GM12872 (cell line): ENCODE data around the gene MRPL37.

Source experiments
- TF ChIP-seq, protein P1 (sequence below): IDR thresholded peaks from 3 replicates; pipeline ENCODE4 v1.5.1; 2011; ENCODE audit warnings: low read depth, mild to moderate bottlenecking, low read length, moderate library complexity; ENCODE audit not compliant: insufficient read depth

Gene MRPL37

GRCh38 chr1:54265126-54265525 lies 65.2 kb downstream of the MRPL37 start:
- TF ChIP-seq, protein P1, sequence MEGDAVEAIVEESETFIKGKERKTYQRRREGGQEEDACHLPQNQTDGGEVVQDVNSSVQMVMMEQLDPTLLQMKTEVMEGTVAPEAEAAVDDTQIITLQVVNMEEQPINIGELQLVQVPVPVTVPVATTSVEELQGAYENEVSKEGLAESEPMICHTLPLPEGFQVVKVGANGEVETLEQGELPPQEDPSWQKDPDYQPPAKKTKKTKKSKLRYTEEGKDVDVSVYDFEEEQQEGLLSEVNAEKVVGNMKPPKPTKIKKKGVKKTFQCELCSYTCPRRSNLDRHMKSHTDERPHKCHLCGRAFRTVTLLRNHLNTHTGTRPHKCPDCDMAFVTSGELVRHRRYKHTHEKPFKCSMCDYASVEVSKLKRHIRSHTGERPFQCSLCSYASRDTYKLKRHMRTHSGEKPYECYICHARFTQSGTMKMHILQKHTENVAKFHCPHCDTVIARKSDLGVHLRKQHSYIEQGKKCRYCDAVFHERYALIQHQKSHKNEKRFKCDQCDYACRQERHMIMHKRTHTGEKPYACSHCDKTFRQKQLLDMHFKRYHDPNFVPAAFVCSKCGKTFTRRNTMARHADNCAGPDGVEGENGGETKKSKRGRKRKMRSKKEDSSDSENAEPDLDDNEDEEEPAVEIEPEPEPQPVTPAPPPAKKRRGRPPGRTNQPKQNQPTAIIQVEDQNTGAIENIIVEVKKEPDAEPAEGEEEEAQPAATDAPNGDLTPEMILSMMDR: no peak

DNA sequence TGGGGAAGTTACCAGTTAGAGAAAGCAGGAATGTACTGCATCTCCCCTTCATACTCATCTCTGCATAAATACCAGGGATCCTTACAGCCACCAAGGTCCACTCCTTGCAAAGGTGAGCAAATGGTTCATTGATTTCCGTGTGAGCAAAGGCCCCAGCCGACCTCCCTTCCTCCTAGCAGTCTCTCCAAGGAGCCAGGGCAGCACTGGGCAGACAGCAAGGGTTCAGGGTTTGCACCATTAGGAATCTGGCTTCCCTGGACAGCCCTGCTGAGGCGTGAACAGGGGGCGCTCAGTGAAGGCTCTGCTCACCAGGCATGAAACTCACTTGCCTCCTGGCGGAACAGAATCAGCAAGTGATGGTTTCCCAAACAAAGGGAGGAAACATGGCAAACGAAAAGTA lies 65.7 kb downstream of the MRPL37 start:
- TF ChIP-seq, protein P1: no peak

DNA sequence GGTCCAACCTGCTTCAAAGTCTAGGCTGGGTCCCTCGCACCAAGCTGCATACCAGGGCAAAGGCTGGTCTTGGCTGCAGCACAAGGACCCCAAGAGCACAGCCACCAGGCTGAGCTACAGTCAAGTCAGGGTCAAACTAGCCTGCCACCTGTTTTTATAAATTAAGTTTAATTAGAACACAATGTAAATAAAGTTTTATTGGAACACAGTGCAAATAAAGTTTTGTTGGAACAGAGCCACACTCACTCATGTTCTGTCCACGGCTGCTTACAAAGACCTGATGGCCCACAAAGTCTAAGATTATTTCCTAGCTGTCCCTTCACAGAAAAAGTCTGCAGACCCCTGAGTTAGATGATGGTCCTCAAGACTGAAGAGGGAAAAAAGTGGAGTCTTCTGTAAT lies 66.2 kb downstream of the MRPL37 start:
- TF ChIP-seq, protein P1: no peak

DNA sequence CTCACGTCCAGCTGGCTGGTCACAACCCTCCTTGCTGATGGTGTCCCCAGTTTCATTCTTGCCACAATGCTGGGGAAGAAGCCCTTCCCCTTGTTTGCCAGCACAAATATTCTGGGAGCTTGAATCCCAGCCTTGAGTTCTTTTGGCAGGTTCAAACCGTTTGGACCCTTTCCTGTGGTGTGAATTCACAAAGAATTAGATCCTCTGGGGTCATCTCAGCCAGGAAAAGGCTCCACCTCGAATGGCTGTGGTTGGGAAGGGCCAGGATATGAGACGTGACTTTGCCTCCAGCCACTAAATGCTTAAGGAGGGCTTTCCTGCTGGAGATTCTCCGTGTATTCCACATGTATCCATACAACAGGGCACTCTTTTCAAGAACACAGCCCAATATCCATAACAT lies 66.9 kb downstream of the MRPL37 start:
- TF ChIP-seq, protein P1: no peak
